ENCODE results near the gene MORN1. TPM values are rescaled to one million over a fixed set of nuclear protein-coding genes. Genes with fewer than 3 reads are reported as not detected.
"Not testable (repeated sequence)": the region's sequence is repeated elsewhere in the genome, so short reads cannot be mapped to it uniquely, and the experiment has no call there.

Gene MORN1
- total and polyA plus RNA-seq, 11 donors = 2.2 to 8.2 (median 3.8) TPM

- ATAC-seq (peak in 3 of 4 donors; percentile 5 to 23 (median 14)), DNase-seq (no peak)
- peaks cover 0 to 19% (median 11%) of the 10 kb centered on the region in 12 donors for H3K4me1 ChIP-seq
- H3K27me3 ChIP-seq = no peaks in the 10 kb centered on the region
- peak overlapping the region in 2 of 12 donors; percentile 49 to 70 for H3K27ac ChIP-seq
- H3K4me3 ChIP-seq = no peak overlapping the region
- no peaks in the 10 kb centered on the region for H3K9me3 ChIP-seq
- WGBS, 4 donors = 88 to 91% (median 89%) methylated on average over 3 to 12 of the region's 12 CpGs
- intact Hi-C loops (cut with DNase I) = loop anchor here in 1 of 10 donors (5.0 kb wide), 1 partner anchor 47 kb away; no protein-coding TSS in a partner anchor
- TF ChIP-seq CTCF (IDR thresholded peaks at IDR 0.05) (no peak), POLR2A (IDR thresholded peaks at IDR 0.05) (no peak)
- H3K36me3 ChIP-seq = no peaks in the 10 kb centered on the region
Measured at GRCh38 chr1:2330035-2330434, 61.3 kb downstream of the MORN1 start.

GRCh38 chr1:2328676-2329455, 62.5 kb downstream of the MORN1 start:
- DNase-seq (no peak), ATAC-seq (no peak)
- TF ChIP-seq CTCF (IDR thresholded peaks at IDR 0.05) (no peak), POLR2A (IDR thresholded peaks at IDR 0.05) (no peak)
- Histone ChIP-seq H3K4me3 (no peak overlapping the region), H3K27ac (no peak overlapping the region), H3K27me3 (no peaks in the 10 kb centered on the region), H3K36me3 (no peaks in the 10 kb centered on the region), H3K9me3 (no peaks in the 10 kb centered on the region), H3K4me1 (peaks cover 0 to 19% (median 11%) of the 10 kb centered on the region in 12 donors)
- WGBS, 4 donors = 82 to 88% (median 86%) methylated on average over 15 to 24 of the region's 24 CpGs
- intact Hi-C loops (cut with DNase I) = no loop called here

- H3K4me3 ChIP-seq = no peak overlapping the region
- H3K27ac ChIP-seq = no peak overlapping the region
- 89 to 94% (median 94%) methylated on average over 19 to 22 of the region's 22 CpGs for whole genome bisulfite sequencing, 4 donors
- intact Hi-C loops (cut with DNase I) = no loop called here
- no peak for DNase-seq
- no peaks in the 10 kb centered on the region for H3K9me3 ChIP-seq
- TF ChIP-seq POLR2A (IDR thresholded peaks at IDR 0.05) (no peak), CTCF (IDR thresholded peaks at IDR 0.05) (no peak)
- no peaks in the 10 kb centered on the region for H3K27me3 ChIP-seq
- H3K36me3 ChIP-seq = no peaks in the 10 kb centered on the region
- ATAC-seq = no peak
- peaks cover 0 to 27% (median 12%) of the 10 kb centered on the region in 12 donors for H3K4me1 ChIP-seq
Measured at GRCh38 chr1:2327841-2328240, 63.5 kb downstream of the MORN1 start.

GRCh38 chr1:2327162-2327561, 64.2 kb downstream of the MORN1 start:
- H3K9me3 ChIP-seq; ATAC-seq; H3K4me3 ChIP-seq; H3K36me3 ChIP-seq; intact Hi-C loops (cut with DNase I); H3K27me3 ChIP-seq; DNase-seq; H3K27ac ChIP-seq: not testable (repeated sequence)
- WGBS, 4 donors = 94 to 98% (median 95%) methylated on average over 2 of the region's 2 CpGs
- peaks cover 0 to 34% (median 19%) of the 10 kb centered on the region in 12 donors for H3K4me1 ChIP-seq
